22Rv1 (cell line): Measurements from ENCODE around the gene TOP3B.

ENCODE experiments used
- ZFX ChIP-seq: fragments of 450-650 bp; IDR thresholded peaks from 2 replicates; pipeline ENCODE4 v1.6.1; 2017; ENCODE audit warnings: antibody characterized with exemption, borderline replicate concordance
- TF ChIP-seq, protein P1 (sequence below): fragments of 450-650 bp; IDR thresholded peaks from 2 replicates; pipeline ENCODE4 v1.5.1; 2017; ENCODE audit warnings: mild to moderate bottlenecking

GRCh38 chr22:22003233-22003632, 20.6 kb upstream of the TOP3B start:
- TF ChIP-seq, protein P1, sequence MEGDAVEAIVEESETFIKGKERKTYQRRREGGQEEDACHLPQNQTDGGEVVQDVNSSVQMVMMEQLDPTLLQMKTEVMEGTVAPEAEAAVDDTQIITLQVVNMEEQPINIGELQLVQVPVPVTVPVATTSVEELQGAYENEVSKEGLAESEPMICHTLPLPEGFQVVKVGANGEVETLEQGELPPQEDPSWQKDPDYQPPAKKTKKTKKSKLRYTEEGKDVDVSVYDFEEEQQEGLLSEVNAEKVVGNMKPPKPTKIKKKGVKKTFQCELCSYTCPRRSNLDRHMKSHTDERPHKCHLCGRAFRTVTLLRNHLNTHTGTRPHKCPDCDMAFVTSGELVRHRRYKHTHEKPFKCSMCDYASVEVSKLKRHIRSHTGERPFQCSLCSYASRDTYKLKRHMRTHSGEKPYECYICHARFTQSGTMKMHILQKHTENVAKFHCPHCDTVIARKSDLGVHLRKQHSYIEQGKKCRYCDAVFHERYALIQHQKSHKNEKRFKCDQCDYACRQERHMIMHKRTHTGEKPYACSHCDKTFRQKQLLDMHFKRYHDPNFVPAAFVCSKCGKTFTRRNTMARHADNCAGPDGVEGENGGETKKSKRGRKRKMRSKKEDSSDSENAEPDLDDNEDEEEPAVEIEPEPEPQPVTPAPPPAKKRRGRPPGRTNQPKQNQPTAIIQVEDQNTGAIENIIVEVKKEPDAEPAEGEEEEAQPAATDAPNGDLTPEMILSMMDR, result no peak
- no peak for TF ChIP-seq ZFX
